Right ventricle myocardium superior (tissue), 1 donor: ENCODE results near the gene DHFR. TPM values are rescaled to one million over a fixed set of nuclear protein-coding genes. Genes with fewer than 3 reads are reported as not detected.
"Not testable (repeated sequence)": the region's sequence is repeated elsewhere in the genome, so short reads cannot be mapped to it uniquely, and the experiment has no call there.

ENCODE experiments used
- ATAC-seq: fragments of 200-7000 bp; cut with Tn5 transposase; one replicate; pipeline ENCODE4 v1.9.1; 2020; ENCODE audit warnings: mild to moderate bottlenecking; ENCODE audit not compliant: poor library complexity
- DNase-seq: peaks from one replicate; pipeline ENCODE4 v3.0.0-alpha.2; 2020
- intact Hi-C: fragments of 100-400 bp; cut with DNase I; formaldehyde crosslinking; loops from one replicate; pipeline ENCODE4 v1.11.2; 2022
- total RNA-seq: library from RNA; stranded (reverse); fragmentation: NEBNext Ultra II Directional; extraction: Animal tissue kit (Norgen Biotek cat#: 25700); gene quantifications from one replicate; pipeline ENCODE4 v1.2.1, GENCODE V29; 2021
- donor health status: DM: no; HTN: yes; CAD: no; lungs with severe emphysema.

The DHFR gene
- total RNA-seq, 1 donor from 2014 or later = 10.7 TPM

- intact Hi-C loops = loop anchor here (10.0 kb wide), 1 partner anchor 176 kb away; the partner anchor contains the start of gene FAM151B
- not testable (repeated sequence) for DNase-seq, ATAC-seq
These were observed 5.9 kb upstream of the DHFR start for GRCh38 chr5:80660661-80661060.

- intact Hi-C loops = no loop called here
- ATAC-seq = no peak
These were observed 4.3 kb upstream of the DHFR start for GRCh38 chr5:80659106-80659505.

GRCh38 chr5:80656425-80656824 lies 1.6 kb upstream of the DHFR start:
- ATAC-seq = no peak

More at GRCh38 chr5:80659106-80659505, 4.3 kb upstream of the DHFR start:
- no peak for DNase-seq

GRCh38 chr5:80655231-80655774 lies 520 bp upstream of the DHFR start:
- DNase-seq (no peak), ATAC-seq (no peak)
- intact Hi-C loops = no loop called here

More at GRCh38 chr5:80656425-80656824, 1.6 kb upstream of the DHFR start:
- no peak for DNase-seq
- intact Hi-C loops = no loop called here

GRCh38 chr5:80654054-80654390 lies 761 bp downstream of the DHFR start:
- peak; percentile 46 for DNase-seq
- intact Hi-C loops = no loop called here
- no peak for ATAC-seq

GRCh38 chr5:80653502-80653901 lies 1.3 kb downstream of the DHFR start:
- ATAC-seq (no peak), DNase-seq (no peak)
- intact Hi-C loops = no loop called here

- DNase-seq (no peak), ATAC-seq (no peak)
- intact Hi-C loops = no loop called here
These were observed 7.9 kb downstream of the DHFR start for GRCh38 chr5:80646926-80647325.

GRCh38 chr5:80644900-80645299 lies 9.9 kb downstream of the DHFR start:
- no peak for ATAC-seq
- intact Hi-C loops = no loop called here

GRCh38 chr5:80641353-80641752 lies 13.4 kb downstream of the DHFR start:
- intact Hi-C loops = no loop called here
- DNase-seq (no peak), ATAC-seq (no peak)

More at GRCh38 chr5:80644900-80645299, 9.9 kb downstream of the DHFR start:
- DNase-seq = no peak

- intact Hi-C loops = no loop called here
- no peak for ATAC-seq
- DNase-seq = no peak
These were observed 20.6 kb downstream of the DHFR start for GRCh38 chr5:80634193-80634592.

GRCh38 chr5:80632700-80633099 lies 22.1 kb downstream of the DHFR start:
- no peak for ATAC-seq
- intact Hi-C loops = no loop called here
- DNase-seq = no peak

GRCh38 chr5:80631278-80632259 lies 23.2 kb downstream of the DHFR start:
- intact Hi-C loops = no loop called here
- ATAC-seq = no peak
- DNase-seq = no peak

- no peak for ATAC-seq
- DNase-seq = no peak
- intact Hi-C loops = no loop called here
These were observed 25.5 kb downstream of the DHFR start for GRCh38 chr5:80629281-80629680.

- intact Hi-C loops = no loop called here
- no peak for ATAC-seq
- no peak for DNase-seq
These were observed 29.6 kb downstream of the DHFR start for GRCh38 chr5:80625230-80625629.

- no peak for DNase-seq
- ATAC-seq = no peak
- intact Hi-C loops = no loop called here
These were observed 30.8 kb downstream of the DHFR start for GRCh38 chr5:80623999-80624398.

- ATAC-seq = no peak
- DNase-seq = no peak
- intact Hi-C loops = no loop called here
These were observed 32.0 kb downstream of the DHFR start for GRCh38 chr5:80622756-80623155.

- intact Hi-C loops = no loop called here
- no peak for DNase-seq
- ATAC-seq = no peak
These were observed 34.6 kb downstream of the DHFR start for GRCh38 chr5:80620211-80620610.

GRCh38 chr5:80619086-80619485 lies 35.7 kb downstream of the DHFR start:
- intact Hi-C loops = no loop called here
- no peak for ATAC-seq
- no peak for DNase-seq

GRCh38 chr5:80618438-80618837 lies 36.3 kb downstream of the DHFR start:
- ATAC-seq (no peak), DNase-seq (no peak)
- intact Hi-C loops = no loop called here

GRCh38 chr5:80615266-80615914 lies 39.4 kb downstream of the DHFR start:
- ATAC-seq (no peak), DNase-seq (no peak)
- intact Hi-C loops = no loop called here
